Colon (tissue), 2 donors: Measurements from ENCODE around the gene FBXL7.

Source experiments
- FAIRE-seq: peaks from 2 replicates; lab custom pipeline; 2012; peaks lifted over from hg19 to GRCh38; lab: Jason Lieb, UNC
- donor health status: control.
- donor health status: control.

Gene FBXL7

GRCh38 chr5:15898641-15899040 is 398.7 kb downstream of the FBXL7 start:
- no peak for FAIRE-seq

- no peak for FAIRE-seq
Measured at GRCh38 chr5:15899481-15899880, 399.5 kb downstream of the FBXL7 start.

- FAIRE-seq: no peak
Measured at GRCh38 chr5:15901151-15901550, 401.2 kb downstream of the FBXL7 start.

GRCh38 chr5:15902066-15902465 is 402.1 kb downstream of the FBXL7 start:
- FAIRE-seq: no peak

GRCh38 chr5:15904899-15905830 is 405.2 kb downstream of the FBXL7 start:
- no peak for FAIRE-seq

- FAIRE-seq: no peak
Measured at GRCh38 chr5:15914638-15915037, 414.7 kb downstream of the FBXL7 start.

GRCh38 chr5:15926586-15926985 is 426.6 kb downstream of the FBXL7 start:
- FAIRE-seq: no peak

GRCh38 chr5:15927710-15928380 is 427.9 kb downstream of the FBXL7 start:
- FAIRE-seq: no peak

- FAIRE-seq: no peak
Measured at GRCh38 chr5:15929611-15930263, 429.8 kb downstream of the FBXL7 start.

GRCh38 chr5:15932066-15932465 is 432.1 kb downstream of the FBXL7 start:
- no peak for FAIRE-seq

GRCh38 chr5:15933259-15934207 is 433.6 kb downstream of the FBXL7 start:
- no peak for FAIRE-seq

GRCh38 chr5:15936505-15937245 is 436.7 kb downstream of the FBXL7 start:
- no peak for FAIRE-seq

- no peak for FAIRE-seq
Measured at GRCh38 chr5:15937708-15938107, 437.7 kb downstream of the FBXL7 start.

- FAIRE-seq: no peak
Measured at GRCh38 chr5:15938186-15938585, 438.2 kb downstream of the FBXL7 start.

- no peak for FAIRE-seq
Measured at GRCh38 chr5:15938961-15939360, 439.0 kb downstream of the FBXL7 start.

GRCh38 chr5:15940905-15941304 is 440.9 kb downstream of the FBXL7 start:
- no peak for FAIRE-seq

- FAIRE-seq: no peak
Measured at GRCh38 chr5:15943487-15943886, 443.5 kb downstream of the FBXL7 start.

- no peak for FAIRE-seq
Measured at GRCh38 chr5:15946026-15946425, 446.0 kb downstream of the FBXL7 start.

- FAIRE-seq: no peak
Measured at GRCh38 chr5:15948190-15948589, 448.2 kb downstream of the FBXL7 start.

GRCh38 chr5:15951126-15951525 is 451.1 kb downstream of the FBXL7 start:
- FAIRE-seq: no peak

GRCh38 chr5:15951550-15951949 is 451.6 kb downstream of the FBXL7 start:
- FAIRE-seq: no peak
